ENCODE results near the gene YBX2. TPM values are rescaled to one million over a fixed set of nuclear protein-coding genes. Genes with fewer than 3 reads are reported as not detected.

Gene YBX2
- total RNA-seq, 2 experiments from 2014 or later = 0.70 to 0.83 TPM

GRCh38 chr17:7283471-7284216 is 10.8 kb downstream of the YBX2 start:
- no peak overlapping the region for H3K4me3 Mint-ChIP-seq
- no peak overlapping the region for H3K27ac Mint-ChIP-seq
- H3K27me3 Mint-ChIP-seq = peaks cover 19% of the 10 kb centered on the region
- CTCF ChIA-PET = interaction anchor here (1.1 to 8.4 kb wide), 3 partner anchors 14 to 153 kb away, joined by 3 to 145 read pairs (median 5); no protein-coding TSS in a partner anchor
- H3K36me3 Mint-ChIP-seq = no peaks in the 10 kb centered on the region
- no peak for DNase-seq
- POLR2A ChIA-PET = no interaction called here
- peaks cover 12% of the 10 kb centered on the region for H3K4me1 Mint-ChIP-seq (ENCODE audit: low read depth)
- no peaks in the 10 kb centered on the region for H3K9me3 Mint-ChIP-seq
- intact Hi-C loops (cut with micrococcal nuclease) = loop anchor here (5.0 kb wide), 1 partner anchor 109 kb away; the partner anchor contains the start of gene PLSCR3

GRCh38 chr17:7282752-7283321 is 11.6 kb downstream of the YBX2 start:
- H3K4me1 Mint-ChIP-seq (ENCODE audit: low read depth) = peaks cover 12% of the 10 kb centered on the region
- no peak overlapping the region for H3K27ac Mint-ChIP-seq
- intact Hi-C loops (cut with micrococcal nuclease) = loop anchor here (5.0 kb wide), 1 partner anchor 109 kb away; the partner anchor contains the start of gene PLSCR3
- no peak overlapping the region for H3K4me3 Mint-ChIP-seq
- peaks cover 19% of the 10 kb centered on the region for H3K27me3 Mint-ChIP-seq
- no peaks in the 10 kb centered on the region for H3K36me3 Mint-ChIP-seq
- ChIA-PET POLR2A (interaction anchor here (0.5 to 0.8 kb wide), 2 partner anchors 23 to 94 kb away, joined by 3 to 4 read pairs; no protein-coding TSS in a partner anchor), CTCF (interaction anchor here (1.0 to 8.4 kb wide), 4 partner anchors 15 to 154 kb away, joined by 3 to 145 read pairs (median 6); no protein-coding TSS in a partner anchor)
- no peak for DNase-seq
- no peaks in the 10 kb centered on the region for H3K9me3 Mint-ChIP-seq

- POLR2A ChIA-PET = interaction anchor here (0.8 kb wide), 1 partner anchor 22 kb away, joined by 4 read pairs; no protein-coding TSS in a partner anchor
- DNase-seq = no peak
- CTCF ChIA-PET = interaction anchor here (1.0 to 8.4 kb wide), 6 partner anchors 11 to 155 kb away, joined by 3 to 145 read pairs (median 7); partner anchors contain the start of gene NEURL4
- intact Hi-C loops (cut with micrococcal nuclease) = loop anchor here (5.0 kb wide), 1 partner anchor 110 kb away; the partner anchor contains the start of gene PLSCR3
- no peaks in the 10 kb centered on the region for H3K9me3 Mint-ChIP-seq
- peaks cover 12% of the 10 kb centered on the region for H3K4me1 Mint-ChIP-seq (ENCODE audit: low read depth)
- peaks cover 19% of the 10 kb centered on the region for H3K27me3 Mint-ChIP-seq
- no peak overlapping the region for H3K27ac Mint-ChIP-seq
- peak overlapping the region; percentile 65 for H3K4me3 Mint-ChIP-seq
- no peaks in the 10 kb centered on the region for H3K36me3 Mint-ChIP-seq
Measured at GRCh38 chr17:7281953-7282751, 12.3 kb downstream of the YBX2 start.

- Mint-ChIP-seq H3K27ac (no peak within 1 kb of the TSS), H3K9me3 (no peaks in the 10 kb centered on the region), H3K4me1 (ENCODE audit: low read depth) (peaks cover 12% of the 10 kb centered on the region), H3K4me3 (peak within 1 kb of the TSS; percentile 65), H3K27me3 (peaks cover 18% of the 10 kb centered on the region), H3K36me3 (no peaks in the 10 kb centered on the region)
- POLR2A ChIA-PET = interaction anchor here (0.7 kb wide), 1 partner anchor 15 kb away, joined by 3 read pairs; no protein-coding TSS in a partner anchor
- intact Hi-C loops (cut with micrococcal nuclease) = loop anchor here (5.0 kb wide), 1 partner anchor 111 kb away; the partner anchor contains the start of gene PLSCR3
- peak; percentile 92 for DNase-seq
- CTCF ChIA-PET = interaction anchor here (0.8 to 8.4 kb wide), 15 partner anchors 12 to 308 kb away, joined by 3 to 145 read pairs (median 4); partner anchors contain the start of genes NEURL4 and PLSCR3
Measured at GRCh38 chr17:7281074-7281952, 13.1 kb downstream of the YBX2 start, which contains the start of gene SLC2A4. SLC2A4 (plus strand) TSS chr17:7281718; CDS start chr17:7281935, 217 bp downstream.

- H3K36me3 Mint-ChIP-seq = no peaks in the 10 kb centered on the region
- POLR2A ChIA-PET = no interaction called here
Measured at GRCh38 chr17:7280519-7281073, 13.8 kb downstream of the YBX2 start.

GRCh38 chr17:7279448-7279847 is 15.0 kb downstream of the YBX2 start:
- H3K36me3 Mint-ChIP-seq = no peaks in the 10 kb centered on the region
- POLR2A ChIA-PET = no interaction called here
- H3K4me3 Mint-ChIP-seq = no peak overlapping the region
- H3K4me1 Mint-ChIP-seq (ENCODE audit: low read depth) = peaks cover 12% of the 10 kb centered on the region
- DNase-seq = no peak
- no peaks in the 10 kb centered on the region for H3K9me3 Mint-ChIP-seq
- peaks cover 16% of the 10 kb centered on the region for H3K27me3 Mint-ChIP-seq
- CTCF ChIA-PET = interaction anchor here (0.7 to 8.4 kb wide), 4 partner anchors 18 to 360 kb away, joined by 3 to 145 read pairs (median 4); no protein-coding TSS in a partner anchor
- intact Hi-C loops (cut with micrococcal nuclease) = no loop called here
- no peak overlapping the region for H3K27ac Mint-ChIP-seq

More at GRCh38 chr17:7280519-7281073, 13.8 kb downstream of the YBX2 start:
- H3K4me3 Mint-ChIP-seq = peak overlapping the region; percentile 65
- peaks cover 16% of the 10 kb centered on the region for H3K27me3 Mint-ChIP-seq
- peak; percentile 91 for DNase-seq
- H3K4me1 Mint-ChIP-seq (ENCODE audit: low read depth) = peaks cover 12% of the 10 kb centered on the region
- no peak overlapping the region for H3K27ac Mint-ChIP-seq
- CTCF ChIA-PET = interaction anchor here (0.6 to 8.4 kb wide), 18 partner anchors 11 to 1938 kb away, joined by 3 to 145 read pairs (median 4); partner anchors contain the start of genes NEURL4 and PLSCR3
- intact Hi-C loops (cut with micrococcal nuclease) = loop anchor here (1.0 to 5.0 kb wide), 4 partner anchors 16 to 155 kb away; partner anchors contain the start of genes KCTD11, PLSCR3 and TMEM102
- no peaks in the 10 kb centered on the region for H3K9me3 Mint-ChIP-seq

- intact Hi-C loops (cut with micrococcal nuclease) = no loop called here
- H3K4me1 Mint-ChIP-seq (ENCODE audit: low read depth) = peaks cover 19% of the 10 kb centered on the region
- peak overlapping the region; percentile 60 for H3K27ac Mint-ChIP-seq
- H3K27me3 Mint-ChIP-seq = peaks cover 21% of the 10 kb centered on the region
- POLR2A ChIA-PET = no interaction called here
- H3K36me3 Mint-ChIP-seq = no peaks in the 10 kb centered on the region
- H3K4me3 Mint-ChIP-seq = no peak overlapping the region
- CTCF ChIA-PET = interaction anchor here (4.6 kb wide), 1 partner anchor 30 kb away, joined by 29 read pairs; no protein-coding TSS in a partner anchor
- no peak for DNase-seq
- no peaks in the 10 kb centered on the region for H3K9me3 Mint-ChIP-seq
Measured at GRCh38 chr17:7266784-7267183, 27.7 kb downstream of the YBX2 start.

- H3K4me3 Mint-ChIP-seq = no peak overlapping the region
- intact Hi-C loops (cut with micrococcal nuclease) = no loop called here
- no peak for DNase-seq
- ChIA-PET POLR2A (no interaction called here), CTCF (interaction anchor here (4.6 kb wide), 1 partner anchor 33 kb away, joined by 29 read pairs; no protein-coding TSS in a partner anchor)
- peaks cover 22% of the 10 kb centered on the region for H3K27me3 Mint-ChIP-seq
- H3K27ac Mint-ChIP-seq = no peak overlapping the region
- peaks cover 6% of the 10 kb centered on the region for H3K36me3 Mint-ChIP-seq
- no peaks in the 10 kb centered on the region for H3K9me3 Mint-ChIP-seq
- H3K4me1 Mint-ChIP-seq (ENCODE audit: low read depth) = peaks cover 26% of the 10 kb centered on the region
Measured at GRCh38 chr17:7263801-7264078, 30.7 kb downstream of the YBX2 start.

- ChIA-PET POLR2A (no interaction called here), CTCF (interaction anchor here (4.6 kb wide), 1 partner anchor 34 kb away, joined by 29 read pairs; no protein-coding TSS in a partner anchor)
- Mint-ChIP-seq H3K27ac (no peak overlapping the region), H3K27me3 (peaks cover 21% of the 10 kb centered on the region), H3K4me1 (ENCODE audit: low read depth) (peaks cover 26% of the 10 kb centered on the region), H3K9me3 (no peaks in the 10 kb centered on the region), H3K36me3 (peaks cover 6% of the 10 kb centered on the region), H3K4me3 (peak overlapping the region; percentile 52)
- intact Hi-C loops (cut with micrococcal nuclease) = no loop called here
- DNase-seq = peak; percentile 49
Measured at GRCh38 chr17:7262935-7263800, 31.3 kb downstream of the YBX2 start.
